Common myeloid progenitor, CD34-positive (primary cell): ENCODE results near the gene MARS1.
"Not testable (repeated sequence)": the region's sequence is repeated elsewhere in the genome, so short reads cannot be mapped to it uniquely, and the experiment has no call there.

Experiments
- CTCF ChIA-PET: fragments of 350-600 bp; sonication (Branson Sonifier 250); formaldehyde crosslinking; loops from one replicate; lab custom pipeline; 2021; ENCODE audit warnings: antibody characterized with exemption; lab: Charles Lee
- POLR2A ChIA-PET: fragments of 350-600 bp; sonication (Branson Sonifier 250); formaldehyde crosslinking; loops from one replicate; lab custom pipeline; 2021; ENCODE audit warnings: antibody characterized with exemption; lab: Charles Lee
- DNase-seq, 3 donors: peaks; one replicate each; pipeline versions ENCODE4 v3.0.0 to v3.0.0-alpha.2; 2013
- H3K27ac ChIP-seq, 2 experiments: 1 replicate in 1 of 2; 2 replicates in 1 of 2; pipeline ENCODE4 v1.7.0; 2013; ENCODE audit warnings: inconsistent platforms in 2 of 2, low read length in 2 of 2, mild to moderate bottlenecking in 2 of 2, low read depth in 1 of 2, moderate library complexity in 1 of 2; ENCODE audit not compliant: severe bottlenecking in 2 of 2, insufficient read depth in 1 of 2, poor library complexity in 1 of 2
- H3K27me3 ChIP-seq, 5 experiments: replicated peaks in 2 of 5; 1 replicate in 3 of 5; 2 replicates in 2 of 5; pipeline versions ENCODE4 v1.6.1 to v1.7.0; 2013; ENCODE audit warnings: low read length in 4 of 5, mild to moderate bottlenecking in 2 of 5, moderate library complexity in 2 of 5, inconsistent platforms in 1 of 5; ENCODE audit not compliant: insufficient read depth in 5 of 5, control insufficient read depth in 4 of 5
- H3K36me3 ChIP-seq, 4 experiments: 1 replicate in 2 of 4; 2 replicates in 2 of 4; pipeline versions ENCODE4 v1.6.1 to v1.7.0; 2013; ENCODE audit warnings: low read length in 3 of 4, control low read depth in 1 of 4, mild to moderate bottlenecking in 1 of 4; ENCODE audit not compliant: control insufficient read depth in 4 of 4, insufficient read depth in 4 of 4
- H3K4me1 ChIP-seq, 4 experiments: 1 replicate in 3 of 4; 2 replicates in 1 of 4; pipeline versions ENCODE4 v1.6.1 to v1.7.1; 2013; ENCODE audit warnings: low read length in 3 of 4, mild to moderate bottlenecking in 3 of 4, control low read depth in 1 of 4, inconsistent platforms in 1 of 4, moderate library complexity in 1 of 4; ENCODE audit not compliant: control insufficient read depth in 4 of 4, insufficient read depth in 4 of 4; ENCODE audit errors: control extremely low read depth in 1 of 4
- H3K4me3 ChIP-seq, 7 experiments: 1 replicate in 4 of 7; 2 replicates in 3 of 7; pipeline versions ENCODE4 v1.5.1 to v1.7.0; 2013; ENCODE audit warnings: mild to moderate bottlenecking in 7 of 7, low read length in 6 of 7, moderate library complexity in 6 of 7, inconsistent platforms in 2 of 7, low read depth in 2 of 7, control low read depth in 1 of 7; ENCODE audit not compliant: insufficient read depth in 4 of 7, control insufficient read depth in 1 of 7; ENCODE audit errors: extremely low read depth in 1 of 7
- H3K9me3 ChIP-seq, 5 experiments: 1 replicate in 4 of 5; 2 replicates in 1 of 5; pipeline versions ENCODE4 v1.6.1 to v1.7.1; 2013; ENCODE audit warnings: low read length in 4 of 5, mild to moderate bottlenecking in 2 of 5, inconsistent platforms in 1 of 5, low read depth in 1 of 5, moderate library complexity in 1 of 5; ENCODE audit not compliant: control insufficient read depth in 4 of 5, insufficient read depth in 2 of 5; ENCODE audit errors: control extremely low read depth in 1 of 5
- whole genome bisulfite sequencing: methylation state at CpG from one replicate; pipeline ENCODE4 v1.1.5; 2013; ENCODE audit not compliant: insufficient coverage; 5-methylcytosine and 5-hydroxymethylcytosine counted together

The MARS1 gene

DNA sequence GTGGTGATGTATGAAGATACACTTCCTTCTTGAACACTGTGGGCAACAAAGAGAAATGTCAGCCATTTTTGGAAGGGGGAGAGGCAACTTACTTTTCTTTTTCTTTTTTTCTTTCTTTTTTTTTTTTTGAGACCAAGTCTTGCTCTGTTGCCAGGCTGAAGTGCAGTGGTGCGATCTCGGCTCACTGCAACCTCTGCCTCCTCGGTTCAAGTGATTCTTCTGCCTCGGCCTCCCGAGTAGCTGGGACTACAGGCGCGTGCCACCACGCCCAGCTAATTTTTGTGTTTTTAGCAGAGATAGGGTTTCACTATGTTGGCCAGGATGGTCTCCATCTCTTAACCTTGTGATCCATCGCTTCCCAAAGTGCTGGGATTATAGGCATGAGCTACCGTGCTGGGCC is 29.9 kb downstream of the MARS1 start:
- H3K27me3 ChIP-seq, H3K4me3 ChIP-seq, H3K9me3 ChIP-seq, DNase-seq: not testable (repeated sequence)
- peaks cover 7 to 37% (median 34%) of the 10 kb centered on the region in 4 experiments for H3K4me1 ChIP-seq
- WGBS = 99% methylated on average over 10 of the region's 10 CpGs
- H3K36me3 ChIP-seq = peaks cover 18 to 52% (median 41%) of the 10 kb centered on the region in 4 experiments
- POLR2A ChIA-PET = interaction anchor here (0.6 to 1.9 kb wide), 5 partner anchors 25 to 267 kb away, joined by 3 to 6 read pairs (median 4); partner anchors contain the start of gene STAC3
- CTCF ChIA-PET = interaction anchor here (1.6 to 5.3 kb wide), 3 partner anchors 37 to 107 kb away, joined by 4 to 22 read pairs (median 5); partner anchors contain the start of gene ARHGAP9
- H3K27ac ChIP-seq = peak overlapping the region in 1 of 2 experiments; percentile 37

DNA sequence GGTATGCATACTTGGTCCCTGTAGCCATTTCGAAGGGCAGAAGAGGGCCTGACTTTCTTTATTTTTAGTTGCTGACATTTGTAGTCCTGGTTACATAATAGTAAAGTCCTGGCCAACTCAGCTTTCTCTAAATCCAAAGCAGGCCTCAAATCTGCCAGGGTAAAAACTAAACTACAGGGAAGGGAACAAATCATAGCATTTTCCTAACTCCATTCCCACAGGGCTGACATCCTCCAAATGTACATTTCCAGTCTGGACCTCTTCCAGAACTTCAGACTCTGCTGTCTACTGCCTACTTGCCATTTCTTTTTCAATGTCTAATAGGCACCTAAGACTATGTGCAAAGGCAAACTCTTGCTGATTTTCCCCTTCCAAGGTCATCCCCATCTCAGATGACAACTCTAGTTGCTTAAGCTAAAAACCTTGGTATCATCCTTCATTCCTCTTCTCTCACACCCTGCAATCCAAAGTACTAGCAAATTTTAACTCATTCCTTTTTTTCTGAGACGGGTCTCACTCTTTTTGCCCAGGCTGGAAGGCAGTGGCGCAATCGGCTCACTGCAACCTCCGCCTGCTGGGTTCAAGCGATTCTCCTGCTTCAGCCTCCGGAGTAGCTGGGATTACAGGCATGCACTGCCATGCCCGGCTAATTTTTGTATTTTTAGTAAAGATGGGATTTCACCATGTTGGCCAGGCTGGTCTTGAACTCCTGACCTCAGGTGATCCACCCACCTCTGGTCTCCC is 30.5 kb downstream of the MARS1 start:
- DNase-seq = no peak
- ChIA-PET CTCF (interaction anchor here (1.5 to 5.3 kb wide), 3 partner anchors 11 to 42 kb away, joined by 3 to 22 read pairs (median 5); partner anchors contain the start of gene ARHGAP9), POLR2A (interaction anchor here (0.6 to 2.9 kb wide), 11 partner anchors 12 to 267 kb away, joined by 3 to 14 read pairs (median 4); partner anchors contain the start of genes ARHGAP9, DCTN2 and STAC3)
- 100% methylated on average over 6 of the region's 8 CpGs for WGBS
- peaks cover 15 to 45% (median 36%) of the 10 kb centered on the region in 4 experiments for H3K36me3 ChIP-seq
- H3K9me3 ChIP-seq = no peaks in the 10 kb centered on the region
- peak overlapping the region in 3 of 7 experiments; percentile 84 to 98 (median 96) for H3K4me3 ChIP-seq
- peak overlapping the region in 1 of 2 experiments; percentile 100 for H3K27ac ChIP-seq
- peaks cover 9 to 40% (median 37%) of the 10 kb centered on the region in 4 experiments for H3K4me1 ChIP-seq
- H3K27me3 ChIP-seq = no peaks in the 10 kb centered on the region

DNA sequence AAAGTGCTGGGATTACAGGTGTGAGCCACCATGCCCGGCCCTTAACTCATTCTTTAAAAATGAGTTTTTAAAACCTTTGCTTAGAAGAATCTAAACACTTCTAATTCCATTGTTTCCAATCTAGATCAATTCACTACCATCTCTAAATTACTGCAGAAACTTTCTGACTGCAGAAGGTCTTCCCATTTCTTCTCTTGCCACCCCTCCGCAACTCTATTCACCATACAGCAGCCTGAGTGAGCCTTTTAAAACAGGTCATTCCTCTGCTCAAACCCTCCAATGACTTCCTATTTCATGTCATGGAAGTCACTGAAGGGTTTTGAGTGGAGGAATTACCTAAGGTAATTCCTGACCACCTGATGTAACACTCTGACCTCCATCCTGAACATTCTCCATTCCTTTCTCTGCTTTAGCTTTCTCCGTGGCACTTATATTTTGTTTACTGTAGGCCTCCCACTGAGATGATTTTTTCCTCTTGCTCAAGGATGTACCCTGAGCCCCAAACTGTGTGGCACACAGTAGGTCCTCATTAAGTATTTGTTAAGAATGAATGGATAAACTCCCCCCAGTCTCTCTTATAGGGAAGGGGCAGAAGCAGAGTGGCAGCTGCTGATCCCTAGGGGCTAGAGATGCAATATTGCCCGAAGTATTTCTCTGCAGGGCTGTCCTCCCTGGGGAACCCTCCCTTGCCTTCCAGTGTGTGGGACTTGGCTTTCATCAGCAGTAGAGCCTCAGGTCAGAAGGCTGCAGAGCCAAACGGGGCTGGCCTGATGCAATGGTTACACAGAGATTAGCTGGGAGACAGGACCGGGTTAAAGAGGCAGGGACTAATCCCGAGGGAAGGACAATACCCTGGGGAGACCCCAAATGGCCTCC is 31.3 kb downstream of the MARS1 start:
- Histone ChIP-seq H3K36me3 (peaks cover 15 to 46% (median 35%) of the 10 kb centered on the region in 4 experiments), H3K4me3 (peak overlapping the region; percentile 75 to 99 (median 96)), H3K27me3 (no peaks in the 10 kb centered on the region), H3K9me3 (no peaks in the 10 kb centered on the region), H3K4me1 (peaks cover 14 to 48% (median 45%) of the 10 kb centered on the region in 4 experiments), H3K27ac (peak overlapping the region; percentile 99 to 100)
- CTCF ChIA-PET = interaction anchor here (1.0 to 5.3 kb wide), 4 partner anchors 10 to 119 kb away, joined by 3 to 22 read pairs (median 4); no protein-coding TSS in a partner anchor
- POLR2A ChIA-PET = interaction anchor here (0.6 to 2.9 kb wide), 9 partner anchors 9 to 57 kb away, joined by 3 to 14 read pairs (median 7); partner anchors contain the start of genes ARHGAP9 and DCTN2
- WGBS = 18% methylated on average over 5 of the region's 7 CpGs
- DNase-seq = peak in 1 of 3 donors; percentile 22

DNA sequence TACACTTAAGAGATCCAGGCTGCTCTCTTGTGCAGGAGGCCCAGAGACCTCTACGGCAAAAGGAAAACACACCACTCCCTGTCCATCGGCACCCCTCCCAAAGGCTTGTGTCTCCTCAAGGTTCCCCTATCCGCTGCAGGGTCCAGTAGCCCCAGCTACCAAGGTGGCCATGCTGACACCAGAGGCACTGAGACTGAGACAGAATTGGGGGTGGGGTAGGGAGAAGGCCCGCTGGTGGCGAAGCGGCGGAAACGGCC is 31.9 kb downstream of the MARS1 start:
- ChIA-PET POLR2A (interaction anchor here (0.6 to 2.9 kb wide), 11 partner anchors 10 to 85 kb away, joined by 3 to 14 read pairs (median 6); partner anchors contain the start of genes ARHGAP9 and DCTN2), CTCF (interaction anchor here (1.0 to 1.5 kb wide), 4 partner anchors 11 to 119 kb away, joined by 3 to 6 read pairs (median 4); no protein-coding TSS in a partner anchor)
- H3K4me3 ChIP-seq = peak overlapping the region; percentile 75 to 99 (median 96)
- 0% methylated on average over 8 of the region's 8 CpGs for WGBS
- H3K4me1 ChIP-seq = peaks cover 14 to 52% (median 51%) of the 10 kb centered on the region in 4 experiments
- H3K36me3 ChIP-seq = peaks cover 16 to 47% (median 36%) of the 10 kb centered on the region in 4 experiments
- H3K27ac ChIP-seq = peak overlapping the region; percentile 99 to 100
- H3K27me3 ChIP-seq = no peaks in the 10 kb centered on the region
- H3K9me3 ChIP-seq = no peaks in the 10 kb centered on the region
- DNase-seq = peak in 1 of 3 donors; percentile 24

DNA sequence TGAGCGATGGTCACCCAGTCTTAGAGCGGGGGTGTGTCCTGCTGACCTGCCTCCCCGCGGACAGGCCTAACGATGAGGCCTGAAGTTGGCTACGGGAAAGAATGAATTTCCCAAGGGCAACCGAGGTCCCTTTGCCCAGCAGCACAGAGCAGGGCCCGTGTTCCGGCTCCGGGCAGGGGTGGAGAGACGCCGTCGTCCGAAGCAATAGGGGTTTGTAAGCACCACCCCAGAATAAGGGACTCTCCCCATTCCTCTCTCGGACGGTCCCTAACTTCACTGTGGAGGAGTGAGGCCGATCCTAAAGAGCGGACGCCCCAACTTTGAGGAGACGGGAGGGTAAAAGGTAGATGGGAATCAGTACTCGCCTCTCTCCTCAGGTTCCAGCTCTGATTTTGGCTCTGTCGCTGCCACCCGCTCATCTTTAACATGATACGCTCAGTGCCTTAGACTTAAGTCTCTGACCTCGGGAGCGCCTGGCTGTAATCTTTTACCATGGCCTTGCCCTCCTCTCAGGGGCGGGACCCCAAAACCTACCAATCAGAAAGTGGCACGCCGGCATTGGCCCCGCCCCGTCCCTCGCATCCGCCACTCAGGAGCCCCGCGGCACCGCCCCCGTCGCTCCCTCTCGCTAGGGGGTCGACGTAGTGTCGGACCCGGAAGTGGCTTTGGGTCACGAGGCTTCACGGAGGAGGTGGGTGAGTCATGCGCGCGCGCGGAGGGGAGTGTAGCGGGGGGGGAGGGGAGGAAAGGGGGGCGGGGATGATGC is 32.4 kb downstream of the MARS1 start, which contains the start of gene DDIT3:
TSS of gene DDIT3 (minus strand) at position 462 of the 766 bp plus-strand sequence. CDS start 3,108 bp downstream, outside the sequence.
- Histone ChIP-seq H3K9me3 (no peaks in the 10 kb centered on the region), H3K4me1 (peaks cover 14 to 53% (median 52%) of the 10 kb centered on the region in 4 experiments), H3K27me3 (no peaks in the 10 kb centered on the region), H3K36me3 (peaks cover 15 to 46% (median 35%) of the 10 kb centered on the region in 4 experiments), H3K4me3 (peak within 1 kb of the TSS; percentile 75 to 99 (median 96)), H3K27ac (peak within 1 kb of the TSS; percentile 99 to 100)
- WGBS = 0% methylated on average over 26 of the region's 52 CpGs
- POLR2A ChIA-PET = interaction anchor here (0.8 to 2.9 kb wide), 14 partner anchors 10 to 432 kb away, joined by 3 to 14 read pairs (median 5); partner anchors contain the start of genes ARHGAP9 and DCTN2
- peak; percentile 99 for DNase-seq
- CTCF ChIA-PET = interaction anchor here (1.0 to 1.5 kb wide), 6 partner anchors 10 to 118 kb away, joined by 3 to 6 read pairs (median 3); no protein-coding TSS in a partner anchor
